Mammary epithelial cell (primary cell): ENCODE results near the gene CCDC33.

Experiments
- EZH2 ChIP-seq: IDR thresholded peaks from 2 replicates; pipeline ENCODE4 v1.6.1; 2012; ENCODE audit warnings: low read length, inconsistent platforms, borderline replicate concordance
- TF ChIP-seq, protein P1 (sequence below), 2 donors: IDR thresholded peaks in 1 of 2; conservative IDR thresholded peaks in 1 of 2; 2 replicates each; pipeline ENCODE4 v1.5.1; 2011 to 2012; ENCODE audit warnings: inconsistent platforms in 2 of 2, low read length in 2 of 2, mild to moderate bottlenecking in 2 of 2, control low read depth in 1 of 2, low read depth in 1 of 2; ENCODE audit not compliant: insufficient read depth in 1 of 2; ENCODE audit errors: extremely low read depth in 1 of 2

GRCh38 chr15:74382004-74382816, 146.1 kb downstream of the CCDC33 start:
- TF ChIP-seq, protein P1, sequence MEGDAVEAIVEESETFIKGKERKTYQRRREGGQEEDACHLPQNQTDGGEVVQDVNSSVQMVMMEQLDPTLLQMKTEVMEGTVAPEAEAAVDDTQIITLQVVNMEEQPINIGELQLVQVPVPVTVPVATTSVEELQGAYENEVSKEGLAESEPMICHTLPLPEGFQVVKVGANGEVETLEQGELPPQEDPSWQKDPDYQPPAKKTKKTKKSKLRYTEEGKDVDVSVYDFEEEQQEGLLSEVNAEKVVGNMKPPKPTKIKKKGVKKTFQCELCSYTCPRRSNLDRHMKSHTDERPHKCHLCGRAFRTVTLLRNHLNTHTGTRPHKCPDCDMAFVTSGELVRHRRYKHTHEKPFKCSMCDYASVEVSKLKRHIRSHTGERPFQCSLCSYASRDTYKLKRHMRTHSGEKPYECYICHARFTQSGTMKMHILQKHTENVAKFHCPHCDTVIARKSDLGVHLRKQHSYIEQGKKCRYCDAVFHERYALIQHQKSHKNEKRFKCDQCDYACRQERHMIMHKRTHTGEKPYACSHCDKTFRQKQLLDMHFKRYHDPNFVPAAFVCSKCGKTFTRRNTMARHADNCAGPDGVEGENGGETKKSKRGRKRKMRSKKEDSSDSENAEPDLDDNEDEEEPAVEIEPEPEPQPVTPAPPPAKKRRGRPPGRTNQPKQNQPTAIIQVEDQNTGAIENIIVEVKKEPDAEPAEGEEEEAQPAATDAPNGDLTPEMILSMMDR (conservative IDR thresholded peaks at IDR 0.05 in 1 of 2, IDR thresholded peaks at IDR 0.05 in 1 of 2; ENCODE audit: extremely low read depth in 1 of 2, insufficient read depth in 1 of 2, low read depth in 1 of 2, low read length in 2 of 2), result peak; percentile 83 to 98
- no peak for TF ChIP-seq EZH2
